ENCODE results near the gene S100A12.
"Not testable (repeated sequence)": the region's sequence is repeated elsewhere in the genome, so short reads cannot be mapped to it uniquely, and the experiment has no call there.

DNA sequence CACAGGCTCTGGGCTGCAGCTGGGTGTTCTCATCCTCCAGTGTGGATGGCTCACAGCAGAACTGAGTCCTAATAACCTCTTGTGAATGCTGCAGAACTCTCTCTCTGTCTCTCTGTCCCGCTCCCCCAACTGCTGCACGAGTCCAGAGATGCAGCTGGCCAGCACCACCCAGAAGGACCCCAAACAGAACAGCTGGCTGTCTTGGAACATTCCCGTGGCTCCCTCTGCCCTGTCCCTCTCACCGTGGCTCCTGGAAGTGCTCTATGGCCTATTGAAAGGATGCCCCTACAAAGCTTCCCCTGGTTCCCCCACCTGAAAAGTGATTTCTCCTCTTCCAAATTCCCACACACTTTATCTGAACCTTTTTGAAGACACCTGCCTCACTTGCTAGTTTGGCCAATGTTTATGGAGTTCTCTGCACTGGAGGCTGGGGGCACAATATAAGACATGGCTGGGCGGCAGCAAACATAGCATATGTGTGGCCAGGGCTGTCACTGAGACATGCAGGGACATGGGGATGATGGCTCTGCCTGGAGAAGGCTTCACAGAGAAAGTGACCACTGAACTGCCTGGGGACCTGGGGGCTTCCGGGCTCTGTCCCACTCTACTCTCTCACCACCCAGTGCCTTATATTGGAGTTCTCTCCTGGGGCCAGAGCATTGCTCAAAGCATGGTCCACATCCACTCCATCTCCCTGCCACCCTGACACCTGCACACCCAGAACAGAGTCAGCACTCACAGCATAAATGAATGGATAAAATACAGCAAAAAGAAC lies 30.6 kb upstream of the S100A12 start:
- TF ChIP-seq, protein P1, sequence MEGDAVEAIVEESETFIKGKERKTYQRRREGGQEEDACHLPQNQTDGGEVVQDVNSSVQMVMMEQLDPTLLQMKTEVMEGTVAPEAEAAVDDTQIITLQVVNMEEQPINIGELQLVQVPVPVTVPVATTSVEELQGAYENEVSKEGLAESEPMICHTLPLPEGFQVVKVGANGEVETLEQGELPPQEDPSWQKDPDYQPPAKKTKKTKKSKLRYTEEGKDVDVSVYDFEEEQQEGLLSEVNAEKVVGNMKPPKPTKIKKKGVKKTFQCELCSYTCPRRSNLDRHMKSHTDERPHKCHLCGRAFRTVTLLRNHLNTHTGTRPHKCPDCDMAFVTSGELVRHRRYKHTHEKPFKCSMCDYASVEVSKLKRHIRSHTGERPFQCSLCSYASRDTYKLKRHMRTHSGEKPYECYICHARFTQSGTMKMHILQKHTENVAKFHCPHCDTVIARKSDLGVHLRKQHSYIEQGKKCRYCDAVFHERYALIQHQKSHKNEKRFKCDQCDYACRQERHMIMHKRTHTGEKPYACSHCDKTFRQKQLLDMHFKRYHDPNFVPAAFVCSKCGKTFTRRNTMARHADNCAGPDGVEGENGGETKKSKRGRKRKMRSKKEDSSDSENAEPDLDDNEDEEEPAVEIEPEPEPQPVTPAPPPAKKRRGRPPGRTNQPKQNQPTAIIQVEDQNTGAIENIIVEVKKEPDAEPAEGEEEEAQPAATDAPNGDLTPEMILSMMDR (IDR thresholded peaks at IDR 0.05), result not testable (repeated sequence)
- TF ChIP-seq POLR2A (IDR thresholded peaks at IDR 0.05), result not testable (repeated sequence)
